ENCODE measurements around the gene MPC2. TPM values are rescaled to one million over a fixed set of nuclear protein-coding genes. Genes with fewer than 3 reads are reported as not detected.

Gene MPC2
- total and polyA plus RNA-seq, 2 of the 8 experiments (the other 6 are each of a cell fraction or from before 2014, with no cell fraction given) = 18.6 to 40.9 TPM

DNA sequence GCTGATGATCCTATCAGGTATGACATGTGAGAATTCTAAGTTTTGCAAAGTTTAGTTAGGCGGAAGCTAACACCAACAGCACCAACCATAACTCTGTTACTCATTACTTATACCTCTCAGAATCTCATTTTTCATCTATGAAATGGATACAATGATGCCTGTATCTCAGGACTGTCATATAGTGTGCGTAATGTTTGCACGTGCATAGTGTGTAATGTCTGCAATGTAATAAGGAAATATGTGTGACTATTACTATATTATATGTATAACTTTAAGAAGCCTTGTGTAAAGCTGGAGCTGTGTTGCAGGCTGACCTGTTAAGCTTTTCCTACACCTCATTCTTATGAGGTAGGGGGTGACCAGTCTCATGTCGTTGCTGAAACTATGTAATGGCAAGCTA lies 36.0 kb downstream of the MPC2 start (continued):
- TF ChIP-seq, protein P1, sequence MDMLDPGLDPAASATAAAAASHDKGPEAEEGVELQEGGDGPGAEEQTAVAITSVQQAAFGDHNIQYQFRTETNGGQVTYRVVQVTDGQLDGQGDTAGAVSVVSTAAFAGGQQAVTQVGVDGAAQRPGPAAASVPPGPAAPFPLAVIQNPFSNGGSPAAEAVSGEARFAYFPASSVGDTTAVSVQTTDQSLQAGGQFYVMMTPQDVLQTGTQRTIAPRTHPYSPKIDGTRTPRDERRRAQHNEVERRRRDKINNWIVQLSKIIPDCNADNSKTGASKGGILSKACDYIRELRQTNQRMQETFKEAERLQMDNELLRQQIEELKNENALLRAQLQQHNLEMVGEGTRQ (IDR thresholded peaks at IDR 0.05; ENCODE audit: low read length) = no peak
- TF ChIP-seq BCL11A (IDR thresholded peaks at IDR 0.05; ENCODE audit: low read depth in 2 of 2, low read length in 2 of 2) (no peak), RFX5 (IDR thresholded peaks at IDR 0.05; ENCODE audit: borderline replicate concordance, low read depth, low read length) (no peak), KDM5A (IDR thresholded peaks at IDR 0.05; ENCODE audit: low read length) (no peak), BACH1 (IDR thresholded peaks at IDR 0.05; ENCODE audit: low read length) (no peak), SP1 (IDR thresholded peaks at IDR 0.05; ENCODE audit: low read depth, low read length) (no peak)
